Thyroid gland (tissue), 4 donors: ENCODE data around the gene CLEC12A.

Experiments
- POLR2A ChIP-seq, 2 donors: fragments of 450-650 bp; IDR thresholded peaks; one replicate each; pipeline ENCODE4 v1.6.1; 2017; ENCODE audit warnings: antibody characterized with exemption in 2 of 2, mild to moderate bottlenecking in 2 of 2, moderate library complexity in 1 of 2
- TF ChIP-seq, protein P1 (sequence below), 6 experiments: fragments of 200-600 bp in 3 of 6; fragments of 450-650 bp in 3 of 6; sonication (generic) in 3 of 6; IDR thresholded peaks; one replicate each; pipeline ENCODE4 v1.5.1; 2016 to 2019; ENCODE audit warnings: antibody characterized with exemption in 6 of 6, mild to moderate bottlenecking in 2 of 6, inconsistent platforms in 1 of 6, moderate library complexity in 1 of 6

DNA sequence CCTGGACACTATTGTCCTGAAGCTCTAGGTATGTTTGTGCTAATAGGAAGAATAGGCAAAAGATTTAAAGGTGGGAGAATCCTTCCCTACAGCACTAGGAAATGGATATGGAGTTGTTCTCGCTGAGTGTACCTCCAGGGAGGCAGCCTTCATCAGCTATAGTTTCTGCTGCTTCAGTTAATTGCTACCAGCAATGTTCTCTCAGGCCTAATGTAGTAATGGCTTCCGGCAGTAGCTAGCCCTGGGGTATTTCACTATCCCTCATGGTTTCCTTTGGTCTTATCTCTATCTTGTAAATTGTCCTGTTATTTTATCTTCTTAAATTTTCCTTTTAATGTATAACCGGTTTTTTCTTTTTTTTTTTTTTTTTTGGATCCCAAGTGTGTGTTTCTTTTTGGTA is 9.3 kb upstream of the CLEC12A start:
- TF ChIP-seq, protein P1, sequence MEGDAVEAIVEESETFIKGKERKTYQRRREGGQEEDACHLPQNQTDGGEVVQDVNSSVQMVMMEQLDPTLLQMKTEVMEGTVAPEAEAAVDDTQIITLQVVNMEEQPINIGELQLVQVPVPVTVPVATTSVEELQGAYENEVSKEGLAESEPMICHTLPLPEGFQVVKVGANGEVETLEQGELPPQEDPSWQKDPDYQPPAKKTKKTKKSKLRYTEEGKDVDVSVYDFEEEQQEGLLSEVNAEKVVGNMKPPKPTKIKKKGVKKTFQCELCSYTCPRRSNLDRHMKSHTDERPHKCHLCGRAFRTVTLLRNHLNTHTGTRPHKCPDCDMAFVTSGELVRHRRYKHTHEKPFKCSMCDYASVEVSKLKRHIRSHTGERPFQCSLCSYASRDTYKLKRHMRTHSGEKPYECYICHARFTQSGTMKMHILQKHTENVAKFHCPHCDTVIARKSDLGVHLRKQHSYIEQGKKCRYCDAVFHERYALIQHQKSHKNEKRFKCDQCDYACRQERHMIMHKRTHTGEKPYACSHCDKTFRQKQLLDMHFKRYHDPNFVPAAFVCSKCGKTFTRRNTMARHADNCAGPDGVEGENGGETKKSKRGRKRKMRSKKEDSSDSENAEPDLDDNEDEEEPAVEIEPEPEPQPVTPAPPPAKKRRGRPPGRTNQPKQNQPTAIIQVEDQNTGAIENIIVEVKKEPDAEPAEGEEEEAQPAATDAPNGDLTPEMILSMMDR (IDR thresholded peaks at IDR 0.05): no peak
- no peak for TF ChIP-seq POLR2A (IDR thresholded peaks at IDR 0.05)
